BJ (cell line): ENCODE results near the gene OPN4. TPM values are rescaled to one million over a fixed set of nuclear protein-coding genes. Genes with fewer than 3 reads are reported as not detected.

ENCODE experiments used
- CTCF ChIA-PET: fragments of 350-600 bp; formaldehyde crosslinking; extraction: SDS; loops from one replicate; lab custom pipeline; 2021; ENCODE audit warnings: antibody characterized with exemption, inconsistent platforms; lab: Yijun Ruan, JAX
- POLR2A ChIA-PET: fragments of 300-600 bp; sonication (Branson Sonifier 250); formaldehyde crosslinking; extraction: SDS; loops from one replicate; lab custom pipeline; 2021; ENCODE audit warnings: antibody characterized with exemption; lab: Charles Lee
- DNase-seq: peaks from one replicate; pipeline ENCODE4 v3.0.0-alpha.2; 2011; ENCODE audit warnings: low read depth
- H3K27me3 ChIP-seq: 2 replicates; pipeline ENCODE4 v1.6.0; 2011; ENCODE audit warnings: low read length; ENCODE audit not compliant: control insufficient read depth, insufficient read depth
- H3K36me3 ChIP-seq: 2 replicates; pipeline ENCODE4 v1.5.1; 2011; ENCODE audit warnings: low read length; ENCODE audit not compliant: control insufficient read depth, insufficient read depth
- H3K4me3 ChIP-seq: 2 replicates; pipeline ENCODE4 v1.5.1; 2011; ENCODE audit warnings: low read depth, mild to moderate bottlenecking, control low read depth, low read length
- polyA plus RNA-seq: library from polyadenylated mRNA; depleted of rRNA; stranded (reverse); fragments of >200 nt; gene quantifications from 2 replicates; pipeline ENCODE4 v1.2.3, GENCODE V29; 2011
- TF ChIP-seq, protein P1 (sequence below): IDR thresholded peaks from 2 replicates; pipeline ENCODE4 v1.5.1; 2011; ENCODE audit warnings: low read depth, mild to moderate bottlenecking, control low read depth, inconsistent platforms, low read length, moderate library complexity; ENCODE audit not compliant: insufficient read depth

OPN4 gene
- polyA plus RNA-seq, 1 experiment: not detected

DNA sequence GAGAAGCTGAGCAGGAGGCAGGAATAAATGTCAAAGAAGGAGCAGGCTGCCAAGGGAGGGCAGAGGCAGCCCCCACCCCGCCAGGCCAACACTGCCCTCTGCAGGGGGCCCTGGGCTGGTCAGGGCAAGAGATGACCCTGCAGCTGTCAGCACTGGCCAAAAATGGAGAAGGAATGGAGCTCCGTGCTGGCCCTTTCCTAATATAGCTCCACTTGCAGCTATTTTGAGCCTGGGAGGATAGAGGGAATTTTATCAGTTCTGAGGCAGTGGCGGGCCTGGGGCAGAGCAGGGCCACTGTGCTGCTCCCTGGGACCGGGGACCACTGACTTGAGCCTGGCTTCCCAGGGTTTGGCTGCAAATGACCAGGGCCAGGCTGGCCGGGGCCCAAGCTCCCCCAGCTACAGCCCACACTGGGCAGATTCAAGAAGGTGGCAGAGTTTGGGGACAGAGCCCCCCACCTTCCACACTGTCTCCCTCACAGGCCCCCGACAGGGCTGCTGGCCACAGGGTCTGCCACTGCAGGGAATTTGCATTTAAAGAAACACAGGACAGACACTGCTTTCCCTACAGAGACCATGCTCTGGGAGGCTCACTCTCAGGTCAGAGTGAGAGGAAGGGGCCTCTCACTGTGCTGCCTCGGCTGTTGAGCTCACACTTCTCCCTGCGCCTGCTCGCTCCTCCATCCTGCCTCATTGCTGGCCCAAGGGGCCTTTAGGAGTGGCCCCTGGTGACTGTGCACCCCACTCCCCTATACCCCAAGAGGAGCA lies 30.2 kb downstream of the OPN4 start:
- POLR2A ChIA-PET: no interaction called here
- H3K4me3 ChIP-seq: no peak overlapping the region
- peak; percentile 4 for DNase-seq

DNA sequence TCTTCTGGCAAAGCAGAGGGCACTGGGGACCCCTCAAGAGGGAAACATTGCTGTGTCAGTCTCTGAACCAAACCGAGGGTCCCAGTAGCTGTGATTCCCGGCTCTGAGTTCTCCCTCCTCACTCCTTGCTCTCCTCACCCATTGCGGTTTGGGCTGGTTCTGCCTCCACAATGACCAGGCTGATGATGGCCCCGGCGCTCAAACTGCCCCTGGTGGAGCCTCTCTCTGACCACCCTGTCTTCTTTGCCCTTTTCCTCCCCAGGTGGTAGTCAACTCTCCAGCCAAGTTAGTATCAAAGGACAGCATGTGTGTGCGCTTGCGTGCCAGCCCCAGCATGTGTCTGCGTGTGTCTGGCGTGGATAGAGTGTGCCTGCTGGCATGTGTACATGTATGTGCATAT lies 31.1 kb downstream of the OPN4 start:
- Histone ChIP-seq H3K36me3 (no peaks in the 10 kb centered on the region), H3K27me3 (no peaks in the 10 kb centered on the region), H3K4me3 (no peak overlapping the region)
- TF ChIP-seq, protein P1, sequence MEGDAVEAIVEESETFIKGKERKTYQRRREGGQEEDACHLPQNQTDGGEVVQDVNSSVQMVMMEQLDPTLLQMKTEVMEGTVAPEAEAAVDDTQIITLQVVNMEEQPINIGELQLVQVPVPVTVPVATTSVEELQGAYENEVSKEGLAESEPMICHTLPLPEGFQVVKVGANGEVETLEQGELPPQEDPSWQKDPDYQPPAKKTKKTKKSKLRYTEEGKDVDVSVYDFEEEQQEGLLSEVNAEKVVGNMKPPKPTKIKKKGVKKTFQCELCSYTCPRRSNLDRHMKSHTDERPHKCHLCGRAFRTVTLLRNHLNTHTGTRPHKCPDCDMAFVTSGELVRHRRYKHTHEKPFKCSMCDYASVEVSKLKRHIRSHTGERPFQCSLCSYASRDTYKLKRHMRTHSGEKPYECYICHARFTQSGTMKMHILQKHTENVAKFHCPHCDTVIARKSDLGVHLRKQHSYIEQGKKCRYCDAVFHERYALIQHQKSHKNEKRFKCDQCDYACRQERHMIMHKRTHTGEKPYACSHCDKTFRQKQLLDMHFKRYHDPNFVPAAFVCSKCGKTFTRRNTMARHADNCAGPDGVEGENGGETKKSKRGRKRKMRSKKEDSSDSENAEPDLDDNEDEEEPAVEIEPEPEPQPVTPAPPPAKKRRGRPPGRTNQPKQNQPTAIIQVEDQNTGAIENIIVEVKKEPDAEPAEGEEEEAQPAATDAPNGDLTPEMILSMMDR: no peak
- ChIA-PET POLR2A (no interaction called here), CTCF (interaction anchor here (0.9 to 3.8 kb wide), 5 partner anchors 8 to 252 kb away, joined by 3 to 15 read pairs (median 3); no protein-coding TSS in a partner anchor)
- no peak for DNase-seq

More for the DNA sequence above, 30.2 kb downstream of the OPN4 start:
- TF ChIP-seq, protein P1: peak; percentile 75
- Histone ChIP-seq H3K27me3 (no peaks in the 10 kb centered on the region), H3K36me3 (no peaks in the 10 kb centered on the region)
- CTCF ChIA-PET: interaction anchor here (0.6 to 3.8 kb wide), 15 partner anchors 9 to 285 kb away, joined by 3 to 15 read pairs (median 3); partner anchors contain the start of gene LDB3

DNA sequence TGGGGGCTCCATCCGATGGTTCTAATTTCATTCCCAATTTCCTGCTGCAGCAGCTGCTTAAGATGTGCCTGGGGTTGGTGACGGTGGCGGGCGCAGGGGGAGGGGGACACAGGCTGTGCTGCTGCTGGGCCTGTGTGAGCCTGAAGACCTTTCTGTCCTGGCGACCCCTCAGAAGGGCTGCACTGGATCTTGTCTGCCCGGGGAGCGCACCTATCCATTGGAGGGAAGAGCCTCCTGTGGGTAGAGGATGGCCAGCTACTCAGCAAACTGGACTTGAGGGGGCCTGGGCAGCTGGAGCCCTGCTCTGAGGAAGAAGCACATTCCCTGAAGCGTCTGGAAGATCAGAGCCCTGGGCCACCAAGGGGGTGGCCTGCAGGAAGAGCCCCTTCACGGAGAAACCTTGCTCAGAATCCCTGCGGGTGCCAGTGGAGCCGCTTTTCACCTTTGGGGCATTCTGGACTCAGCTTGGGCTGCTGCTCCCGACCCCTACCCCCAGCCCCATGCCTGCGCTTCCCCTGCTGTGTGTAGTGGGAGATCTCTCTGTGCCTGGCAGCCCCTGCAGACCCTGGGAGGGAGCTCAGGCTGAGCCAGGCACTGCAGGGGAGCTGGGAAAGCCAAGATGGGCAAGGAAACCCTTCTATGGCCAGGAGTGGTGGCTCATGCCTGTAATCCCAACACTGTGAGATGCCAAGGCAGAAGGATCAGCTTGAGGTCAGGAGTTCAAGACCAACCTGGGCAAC lies 31.7 kb downstream of the OPN4 start:
- CTCF ChIA-PET: interaction anchor here (0.6 to 3.8 kb wide), 4 partner anchors 8 to 214 kb away, joined by 3 to 15 read pairs (median 3); no protein-coding TSS in a partner anchor
- TF ChIP-seq, protein P1: no peak
- H3K36me3 ChIP-seq: no peaks in the 10 kb centered on the region
- DNase-seq: no peak
- POLR2A ChIA-PET: no interaction called here
- H3K4me3 ChIP-seq: no peak overlapping the region
- H3K27me3 ChIP-seq: no peaks in the 10 kb centered on the region

DNA sequence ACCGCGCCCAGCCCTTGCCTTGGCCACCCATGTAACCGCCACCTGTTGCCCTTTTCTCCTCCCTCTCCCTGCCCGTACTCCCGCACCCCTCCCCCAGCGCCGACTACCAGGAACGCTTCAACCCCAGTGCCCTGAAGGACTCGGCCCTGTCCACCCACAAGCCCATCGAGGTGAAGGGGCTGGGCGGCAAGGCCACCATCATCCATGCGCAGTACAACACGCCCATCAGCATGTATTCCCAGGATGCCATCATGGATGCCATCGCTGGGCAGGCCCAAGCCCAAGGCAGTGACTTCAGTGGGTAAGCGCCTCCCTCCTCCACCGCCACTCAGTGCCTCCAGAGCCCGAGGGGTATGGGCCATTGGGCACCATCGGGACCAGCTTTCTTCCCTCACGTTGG lies 32.6 kb downstream of the OPN4 start:
- DNase-seq: no peak
- TF ChIP-seq, protein P1: no peak
- POLR2A ChIA-PET: interaction anchor here (1.0 kb wide), 1 partner anchor 70 kb away, joined by 3 read pairs; no protein-coding TSS in a partner anchor
- H3K36me3 ChIP-seq: no peaks in the 10 kb centered on the region
- CTCF ChIA-PET: interaction anchor here (0.7 to 3.2 kb wide), 22 partner anchors 9 to 367 kb away, joined by 3 to 12 read pairs (median 3); partner anchors contain the start of gene ADIRF
- H3K4me3 ChIP-seq: no peak overlapping the region
- H3K27me3 ChIP-seq: no peaks in the 10 kb centered on the region
